ENCODE measurements around the gene ALS2. TPM values are rescaled to one million over a fixed set of nuclear protein-coding genes. Genes with fewer than 3 reads are reported as not detected.
A peak's percentile ranks its signal among the peaks of the same experiment; 100 is the strongest.

Gene ALS2
- total RNA-seq, 1 experiment from 2014 or later, result 47.5 TPM

DNA sequence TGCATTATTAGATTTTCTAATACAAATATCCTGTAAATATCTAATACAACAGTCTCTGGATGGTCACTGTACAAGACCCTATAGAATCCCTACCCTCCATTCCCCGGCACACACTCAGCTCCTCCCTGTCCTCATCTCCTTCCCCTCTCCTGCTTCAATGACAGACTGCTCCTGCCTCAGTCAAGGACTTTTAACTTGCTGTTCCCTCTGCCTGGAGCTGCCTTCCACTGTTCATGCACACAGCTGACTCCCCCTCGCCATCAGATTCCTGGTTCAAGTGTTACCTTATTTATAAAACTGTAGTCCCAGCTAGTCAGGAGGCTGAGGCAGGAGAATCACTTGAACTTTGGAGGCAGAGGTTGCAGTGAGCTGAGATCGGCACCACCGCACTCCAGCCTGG is 28.9 kb upstream of the ALS2 start:
- ChIA-PET CTCF (no interaction called here), POLR2A (no interaction called here)
- Histone ChIP-seq H3K27ac (ENCODE audit: low read length) (peak overlapping the region; percentile 41; the same call in 1 of the 2 replicates), H3K27me3 (ENCODE audit: control insufficient read depth, insufficient read depth, low read length) (no peaks in the 10 kb centered on the region), H3K9me3 (ENCODE audit: control insufficient read depth, insufficient read depth, low read depth, low read length) (no peaks in the 10 kb centered on the region), H3K36me3 (ENCODE audit: control insufficient read depth, insufficient read depth, low read length) (no peaks in the 10 kb centered on the region), H3K4me3 (ENCODE audit: low read depth in 2 of 2, low read length in 2 of 2) (no peak overlapping the region), H3K4me1 (ENCODE audit: control insufficient read depth, insufficient read depth, low read length) (peaks cover 26% of the 10 kb centered on the region)
- DNase-seq (ENCODE audit: low read depth, low spot score) (no peak), ATAC-seq (no peak)
- no TSS peak for BruUV-seq (replicated peaks)
- intact Hi-C loops (cut with micrococcal nuclease; ENCODE audit: unreplicated experiment), result no loop called here
- in situ Hi-C loops (cut with HindIII; ENCODE audit: low pct_unique_long_range_greater_than_20kb, low sequenced_read_pairs), result no loop called here
- TF ChIP-seq, protein P1, sequence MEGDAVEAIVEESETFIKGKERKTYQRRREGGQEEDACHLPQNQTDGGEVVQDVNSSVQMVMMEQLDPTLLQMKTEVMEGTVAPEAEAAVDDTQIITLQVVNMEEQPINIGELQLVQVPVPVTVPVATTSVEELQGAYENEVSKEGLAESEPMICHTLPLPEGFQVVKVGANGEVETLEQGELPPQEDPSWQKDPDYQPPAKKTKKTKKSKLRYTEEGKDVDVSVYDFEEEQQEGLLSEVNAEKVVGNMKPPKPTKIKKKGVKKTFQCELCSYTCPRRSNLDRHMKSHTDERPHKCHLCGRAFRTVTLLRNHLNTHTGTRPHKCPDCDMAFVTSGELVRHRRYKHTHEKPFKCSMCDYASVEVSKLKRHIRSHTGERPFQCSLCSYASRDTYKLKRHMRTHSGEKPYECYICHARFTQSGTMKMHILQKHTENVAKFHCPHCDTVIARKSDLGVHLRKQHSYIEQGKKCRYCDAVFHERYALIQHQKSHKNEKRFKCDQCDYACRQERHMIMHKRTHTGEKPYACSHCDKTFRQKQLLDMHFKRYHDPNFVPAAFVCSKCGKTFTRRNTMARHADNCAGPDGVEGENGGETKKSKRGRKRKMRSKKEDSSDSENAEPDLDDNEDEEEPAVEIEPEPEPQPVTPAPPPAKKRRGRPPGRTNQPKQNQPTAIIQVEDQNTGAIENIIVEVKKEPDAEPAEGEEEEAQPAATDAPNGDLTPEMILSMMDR (IDR thresholded peaks at IDR 0.05), result no peak
- TF ChIP-seq, protein P2, sequence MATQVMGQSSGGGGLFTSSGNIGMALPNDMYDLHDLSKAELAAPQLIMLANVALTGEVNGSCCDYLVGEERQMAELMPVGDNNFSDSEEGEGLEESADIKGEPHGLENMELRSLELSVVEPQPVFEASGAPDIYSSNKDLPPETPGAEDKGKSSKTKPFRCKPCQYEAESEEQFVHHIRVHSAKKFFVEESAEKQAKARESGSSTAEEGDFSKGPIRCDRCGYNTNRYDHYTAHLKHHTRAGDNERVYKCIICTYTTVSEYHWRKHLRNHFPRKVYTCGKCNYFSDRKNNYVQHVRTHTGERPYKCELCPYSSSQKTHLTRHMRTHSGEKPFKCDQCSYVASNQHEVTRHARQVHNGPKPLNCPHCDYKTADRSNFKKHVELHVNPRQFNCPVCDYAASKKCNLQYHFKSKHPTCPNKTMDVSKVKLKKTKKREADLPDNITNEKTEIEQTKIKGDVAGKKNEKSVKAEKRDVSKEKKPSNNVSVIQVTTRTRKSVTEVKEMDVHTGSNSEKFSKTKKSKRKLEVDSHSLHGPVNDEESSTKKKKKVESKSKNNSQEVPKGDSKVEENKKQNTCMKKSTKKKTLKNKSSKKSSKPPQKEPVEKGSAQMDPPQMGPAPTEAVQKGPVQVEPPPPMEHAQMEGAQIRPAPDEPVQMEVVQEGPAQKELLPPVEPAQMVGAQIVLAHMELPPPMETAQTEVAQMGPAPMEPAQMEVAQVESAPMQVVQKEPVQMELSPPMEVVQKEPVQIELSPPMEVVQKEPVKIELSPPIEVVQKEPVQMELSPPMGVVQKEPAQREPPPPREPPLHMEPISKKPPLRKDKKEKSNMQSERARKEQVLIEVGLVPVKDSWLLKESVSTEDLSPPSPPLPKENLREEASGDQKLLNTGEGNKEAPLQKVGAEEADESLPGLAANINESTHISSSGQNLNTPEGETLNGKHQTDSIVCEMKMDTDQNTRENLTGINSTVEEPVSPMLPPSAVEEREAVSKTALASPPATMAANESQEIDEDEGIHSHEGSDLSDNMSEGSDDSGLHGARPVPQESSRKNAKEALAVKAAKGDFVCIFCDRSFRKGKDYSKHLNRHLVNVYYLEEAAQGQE (IDR thresholded peaks at IDR 0.05; ENCODE audit: insufficient read depth in 1 of 2, low read depth in 2 of 2, low read length in 1 of 2), result no peak
- TF ChIP-seq POLR2AphosphoS5 (IDR thresholded peaks at IDR 0.05; ENCODE audit: low read depth, low read length) (no peak), SIN3A (IDR thresholded peaks at IDR 0.05; ENCODE audit: borderline replicate concordance, insufficient read depth, low read depth, low read length) (no peak), TCF7L2 (IDR thresholded peaks at IDR 0.05; ENCODE audit: low read depth, low read length) (no peak)

DNA sequence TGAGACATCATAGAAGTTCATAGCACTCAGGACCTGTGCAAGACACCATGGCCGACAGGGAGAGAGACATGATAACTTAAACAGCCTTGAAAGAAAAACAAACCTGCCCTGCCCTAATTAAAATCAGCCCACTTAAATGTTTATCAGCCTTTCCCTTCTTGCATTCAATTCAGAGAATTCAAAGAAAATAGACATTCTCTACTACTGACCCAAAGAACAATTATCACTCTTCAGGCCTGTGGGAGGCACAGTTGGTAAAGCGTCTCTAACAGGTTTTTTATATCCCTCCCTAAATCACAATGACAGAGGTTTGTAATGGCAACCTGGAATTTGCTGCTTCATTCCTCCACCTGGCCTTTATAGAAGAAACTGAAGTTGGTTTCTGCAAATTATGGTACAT is 27.3 kb upstream of the ALS2 start:
- in situ Hi-C loops (cut with HindIII; ENCODE audit: low pct_unique_long_range_greater_than_20kb, low sequenced_read_pairs) (no loop called here), intact Hi-C loops (cut with micrococcal nuclease; ENCODE audit: unreplicated experiment) (no loop called here)
- no peak overlapping the region for H3K4me3 ChIP-seq (ENCODE audit: low read depth in 2 of 2, low read length in 2 of 2)
- ATAC-seq, result no peak
- H3K9me3 ChIP-seq (ENCODE audit: control insufficient read depth, insufficient read depth, low read depth, low read length), result no peaks in the 10 kb centered on the region
- H3K27me3 ChIP-seq (ENCODE audit: control insufficient read depth, insufficient read depth, low read length), result no peaks in the 10 kb centered on the region
- H3K36me3 ChIP-seq (ENCODE audit: control insufficient read depth, insufficient read depth, low read length), result no peaks in the 10 kb centered on the region
- no TSS peak for BruUV-seq (replicated peaks)
- H3K4me1 ChIP-seq (ENCODE audit: control insufficient read depth, insufficient read depth, low read length), result peaks cover 26% of the 10 kb centered on the region
- no peak for DNase-seq (ENCODE audit: low read depth, low spot score)
- peak overlapping the region; percentile 69 for H3K27ac ChIP-seq (ENCODE audit: low read length)
- TF ChIP-seq, protein P1 (IDR thresholded peaks at IDR 0.05), result no peak
- TF ChIP-seq, protein P2 (IDR thresholded peaks at IDR 0.05; ENCODE audit: insufficient read depth in 1 of 2, low read depth in 2 of 2, low read length in 1 of 2), result no peak
- no peak for TF ChIP-seq TCF7L2 (IDR thresholded peaks at IDR 0.05; ENCODE audit: low read depth, low read length)
- TF ChIP-seq POLR2AphosphoS5 (IDR thresholded peaks at IDR 0.05; ENCODE audit: low read depth, low read length), result no peak
- no peak for TF ChIP-seq SIN3A (IDR thresholded peaks at IDR 0.05; ENCODE audit: borderline replicate concordance, insufficient read depth, low read depth, low read length)
- ChIA-PET POLR2A (no interaction called here), CTCF (no interaction called here)

All from Panc1 (cell line).